GM21526 (cell line): ENCODE measurements around the gene TTC21A.
A peak's percentile ranks its signal among the peaks of the same experiment; 100 is the strongest.

Experiments used
- ATAC-seq: cut with Tn5 transposase; IDR thresholded peaks from one replicate; pipeline ENCODE4 v1.9.1; 2021; ENCODE audit warnings: moderate library complexity; ENCODE audit not compliant: unreplicated experiment, low FRiP score

The TTC21A gene

GRCh38 chr3:39173318-39174125, 66.0 kb downstream of the TTC21A start:
- ATAC-seq = no peak

GRCh38 chr3:39176025-39176714, 68.7 kb downstream of the TTC21A start:
- ATAC-seq = no peak

- ATAC-seq = no peak
These were observed 70.3 kb downstream of the TTC21A start for GRCh38 chr3:39177708-39178332.

- ATAC-seq = no peak
These were observed 71.1 kb downstream of the TTC21A start for GRCh38 chr3:39178553-39178952.

GRCh38 chr3:39180183-39180545, 72.7 kb downstream of the TTC21A start:
- ATAC-seq = no peak

- ATAC-seq = peak; percentile 91
These were observed 73.3 kb downstream of the TTC21A start for GRCh38 chr3:39180546-39181346.

GRCh38 chr3:39181408-39182335, 74.2 kb downstream of the TTC21A start:
- no peak for ATAC-seq

GRCh38 chr3:39183211-39184080, 76.0 kb downstream of the TTC21A start:
- no peak for ATAC-seq

GRCh38 chr3:39184081-39184967, 76.8 kb downstream of the TTC21A start:
- ATAC-seq = no peak

- no peak for ATAC-seq
These were observed 77.4 kb downstream of the TTC21A start for GRCh38 chr3:39184968-39185285.

GRCh38 chr3:39185326-39185958, 78.0 kb downstream of the TTC21A start:
- ATAC-seq = no peak

GRCh38 chr3:39185959-39186691, 78.6 kb downstream of the TTC21A start:
- ATAC-seq = no peak

- ATAC-seq = no peak
These were observed 79.2 kb downstream of the TTC21A start for GRCh38 chr3:39186692-39187151.

GRCh38 chr3:39187372-39188155, 80.1 kb downstream of the TTC21A start:
- ATAC-seq = no peak
